Dermis lymphatic vessel endothelial cell (primary cell): Measurements from ENCODE around the gene PDF. TPM values are rescaled to one million over a fixed set of nuclear protein-coding genes. Genes with fewer than 3 reads are reported as not detected.

Experiments
- total RNA-seq: library from RNA; depleted of rRNA; stranded (reverse); fragments of >200 nt; gene quantifications from 2 replicates; pipeline ENCODE4 v1.2.1, GENCODE V29; 2014

The PDF gene
- total RNA-seq: 6.3 and 11.3 TPM in 2 replicates

GRCh38 chr16:69330286-69331109 lies at the start of gene PDF:
TSS of gene PDF (minus strand) at chr16:69330588. CDS start at chr16:69330570, 18 bp downstream.

GRCh38 chr16:69351309-69352027 lies 21.1 kb upstream of the PDF start, which contains the start of gene TMED6:
TSS of gene TMED6 (minus strand) at chr16:69351786. CDS start at chr16:69351753, 33 bp downstream.

GRCh38 chr16:69339289-69340094 lies 9.1 kb upstream of the PDF start, which contains the start of the genes COG8 and NIP7:
TSS of gene COG8 (minus strand) at chr16:69339564. CDS start at chr16:69339552, 12 bp downstream.
TSS of gene NIP7 (plus strand) at chr16:69339772. CDS start at chr16:69339830, 58 bp downstream.

GRCh38 chr16:69310653-69311532 lies 19.5 kb downstream of the PDF start, which contains the start of gene VPS4A:
TSS of gene VPS4A (plus strand) at chr16:69311350. CDS start at chr16:69311512, 162 bp downstream.

Other genes starting within 250 kb of the PDF start
- gene HAS3, start 224.9 kb downstream of the PDF start, total RNA-seq: 5.7 and 14.5 TPM in 2 replicates
- 70.6 and 71.3 TPM in 2 replicates for gene CHTF8, start 198.0 kb downstream of the PDF start, total RNA-seq
- 11.3 and 12.5 TPM in 2 replicates for gene UTP4, start 197.9 kb downstream of the PDF start, total RNA-seq
- gene SNTB2, start 143.4 kb downstream of the PDF start, total RNA-seq: 86.2 and 98.0 TPM in 2 replicates
- 26.4 and 28.4 TPM in 2 replicates for gene VPS4A, start 19.2 kb downstream of the PDF start, total RNA-seq
- 21.3 and 28.6 TPM in 2 replicates for gene COG8, start 9.0 kb upstream of the PDF start, total RNA-seq
- gene NIP7, start 9.2 kb upstream of the PDF start, total RNA-seq: 23.7 and 28.2 TPM in 2 replicates
- 0.09 and 0.11 TPM in 2 replicates for gene TMED6, start 21.2 kb upstream of the PDF start, total RNA-seq
- 14.5 and 15.6 TPM in 2 replicates for gene TERF2, start 55.4 kb upstream of the PDF start, total RNA-seq
- 58.4 and 63.0 TPM in 2 replicates for gene CYB5B, start 94.0 kb upstream of the PDF start, total RNA-seq
- 22.9 and 30.0 TPM in 2 replicates for gene NFAT5, start 235.4 kb upstream of the PDF start, total RNA-seq